Activated naive CD8-positive, alpha-beta T cell (primary cell): Measurements from ENCODE around the gene SMAP1.
"Not testable (repeated sequence)": the region's sequence is repeated elsewhere in the genome, so short reads cannot be mapped to it uniquely, and the experiment has no call there.

Source experiments
- H3K27ac Mint-ChIP-seq: one replicate; pipeline ENCODE4 v1.8.0; 2021; ENCODE audit warnings: mixed read lengths
- H3K27me3 Mint-ChIP-seq: one replicate; pipeline ENCODE4 v1.8.0; 2021; ENCODE audit warnings: mixed read lengths
- H3K36me3 Mint-ChIP-seq: one replicate; pipeline ENCODE4 v1.8.0; 2021; ENCODE audit warnings: mixed read lengths
- H3K4me1 Mint-ChIP-seq: one replicate; pipeline ENCODE4 v1.8.0; 2021; ENCODE audit warnings: low read depth, mixed read lengths
- H3K4me3 Mint-ChIP-seq: one replicate; pipeline ENCODE4 v1.8.0; 2021; ENCODE audit warnings: mild to moderate bottlenecking, mixed read lengths
- H3K9me3 Mint-ChIP-seq: one replicate; pipeline ENCODE4 v1.8.0; 2021; ENCODE audit warnings: low read depth, mixed read lengths

The SMAP1 gene

GRCh38 chr6:70706491-70707123 is 38.9 kb downstream of the SMAP1 start:
- H3K4me1 Mint-ChIP-seq: peaks cover 56% of the 10 kb centered on the region
- H3K36me3 Mint-ChIP-seq: peaks cover 2% of the 10 kb centered on the region
- H3K27ac Mint-ChIP-seq: no peak overlapping the region
- no peaks in the 10 kb centered on the region for H3K27me3 Mint-ChIP-seq
- no peak overlapping the region for H3K4me3 Mint-ChIP-seq
- no peaks in the 10 kb centered on the region for H3K9me3 Mint-ChIP-seq

- no peak overlapping the region for H3K4me3 Mint-ChIP-seq
- H3K4me1 Mint-ChIP-seq: peaks cover 57% of the 10 kb centered on the region
- no peaks in the 10 kb centered on the region for H3K27me3 Mint-ChIP-seq
- H3K36me3 Mint-ChIP-seq: no peaks in the 10 kb centered on the region
- no peaks in the 10 kb centered on the region for H3K9me3 Mint-ChIP-seq
- H3K27ac Mint-ChIP-seq: no peak overlapping the region
Measured at GRCh38 chr6:70707893-70708292, 40.2 kb downstream of the SMAP1 start.

- H3K36me3 Mint-ChIP-seq: peaks cover 2% of the 10 kb centered on the region
- H3K4me1 Mint-ChIP-seq: peaks cover 62% of the 10 kb centered on the region
- no peaks in the 10 kb centered on the region for H3K9me3 Mint-ChIP-seq
- H3K4me3 Mint-ChIP-seq: no peak overlapping the region
- H3K27ac Mint-ChIP-seq: no peak overlapping the region
- H3K27me3 Mint-ChIP-seq: no peaks in the 10 kb centered on the region
Measured at GRCh38 chr6:70708448-70708847, 40.8 kb downstream of the SMAP1 start.

- Mint-ChIP-seq H3K27ac (no peak overlapping the region), H3K4me1 (peaks cover 56% of the 10 kb centered on the region), H3K4me3 (no peak overlapping the region)
Measured at GRCh38 chr6:70709826-70710225, 42.1 kb downstream of the SMAP1 start.

GRCh38 chr6:70714716-70715257 is 47.1 kb downstream of the SMAP1 start:
- H3K4me3 Mint-ChIP-seq: no peak overlapping the region
- no peak overlapping the region for H3K27ac Mint-ChIP-seq
- peaks cover 17% of the 10 kb centered on the region for H3K36me3 Mint-ChIP-seq
- no peaks in the 10 kb centered on the region for H3K27me3 Mint-ChIP-seq
- H3K9me3 Mint-ChIP-seq: peaks cover 4% of the 10 kb centered on the region
- H3K4me1 Mint-ChIP-seq: peaks cover 47% of the 10 kb centered on the region

More at GRCh38 chr6:70709826-70710225, 42.1 kb downstream of the SMAP1 start:
- Mint-ChIP-seq H3K9me3 (peaks cover 4% of the 10 kb centered on the region), H3K36me3 (peaks cover 6% of the 10 kb centered on the region), H3K27me3 (no peaks in the 10 kb centered on the region)

- H3K4me3 Mint-ChIP-seq: no peak overlapping the region
- H3K9me3 Mint-ChIP-seq: peaks cover 4% of the 10 kb centered on the region
- H3K36me3 Mint-ChIP-seq: peaks cover 17% of the 10 kb centered on the region
- peak overlapping the region; percentile 51 for H3K27ac Mint-ChIP-seq
- H3K4me1 Mint-ChIP-seq: peaks cover 49% of the 10 kb centered on the region
- H3K27me3 Mint-ChIP-seq: no peaks in the 10 kb centered on the region
Measured at GRCh38 chr6:70717038-70717801, 49.5 kb downstream of the SMAP1 start.

GRCh38 chr6:70724524-70724923 is 56.8 kb downstream of the SMAP1 start:
- peak overlapping the region; percentile 46 for H3K4me3 Mint-ChIP-seq
- no peaks in the 10 kb centered on the region for H3K27me3 Mint-ChIP-seq
- no peaks in the 10 kb centered on the region for H3K9me3 Mint-ChIP-seq
- H3K36me3 Mint-ChIP-seq: peaks cover 5% of the 10 kb centered on the region
- peak overlapping the region; percentile 72 for H3K27ac Mint-ChIP-seq
- peaks cover 48% of the 10 kb centered on the region for H3K4me1 Mint-ChIP-seq

GRCh38 chr6:70725817-70726415 is 58.2 kb downstream of the SMAP1 start:
- H3K27me3 Mint-ChIP-seq: no peaks in the 10 kb centered on the region
- peak overlapping the region; percentile 64 for H3K27ac Mint-ChIP-seq
- no peak overlapping the region for H3K4me3 Mint-ChIP-seq
- H3K9me3 Mint-ChIP-seq: no peaks in the 10 kb centered on the region
- H3K4me1 Mint-ChIP-seq: peaks cover 53% of the 10 kb centered on the region
- peaks cover 9% of the 10 kb centered on the region for H3K36me3 Mint-ChIP-seq

GRCh38 chr6:70734381-70734780 is 66.7 kb downstream of the SMAP1 start:
- no peak overlapping the region for H3K27ac Mint-ChIP-seq
- H3K9me3 Mint-ChIP-seq: peaks cover 6% of the 10 kb centered on the region
- H3K27me3 Mint-ChIP-seq: no peaks in the 10 kb centered on the region
- H3K4me1 Mint-ChIP-seq: peaks cover 40% of the 10 kb centered on the region
- H3K36me3 Mint-ChIP-seq: peaks cover 36% of the 10 kb centered on the region
- H3K4me3 Mint-ChIP-seq: no peak overlapping the region

GRCh38 chr6:70734979-70735378 is 67.3 kb downstream of the SMAP1 start:
- Mint-ChIP-seq H3K27me3 (no peaks in the 10 kb centered on the region), H3K36me3 (peaks cover 35% of the 10 kb centered on the region), H3K9me3 (peaks cover 6% of the 10 kb centered on the region), H3K27ac (no peak overlapping the region), H3K4me3 (no peak overlapping the region), H3K4me1 (peaks cover 34% of the 10 kb centered on the region)

- peaks cover 30% of the 10 kb centered on the region for H3K4me1 Mint-ChIP-seq
- no peaks in the 10 kb centered on the region for H3K27me3 Mint-ChIP-seq
- H3K4me3 Mint-ChIP-seq: no peak overlapping the region
- peaks cover 35% of the 10 kb centered on the region for H3K36me3 Mint-ChIP-seq
- peaks cover 6% of the 10 kb centered on the region for H3K9me3 Mint-ChIP-seq
- H3K27ac Mint-ChIP-seq: no peak overlapping the region
Measured at GRCh38 chr6:70735513-70735912, 67.8 kb downstream of the SMAP1 start.

GRCh38 chr6:70738028-70738427 is 70.3 kb downstream of the SMAP1 start:
- no peak overlapping the region for H3K4me3 Mint-ChIP-seq
- H3K36me3 Mint-ChIP-seq: peaks cover 50% of the 10 kb centered on the region
- H3K4me1 Mint-ChIP-seq: peaks cover 23% of the 10 kb centered on the region

GRCh38 chr6:70739534-70739933 is 71.9 kb downstream of the SMAP1 start:
- Mint-ChIP-seq H3K4me1 (peaks cover 18% of the 10 kb centered on the region), H3K27ac (no peak overlapping the region), H3K27me3 (no peaks in the 10 kb centered on the region), H3K4me3 (no peak overlapping the region), H3K9me3 (peaks cover 6% of the 10 kb centered on the region), H3K36me3 (peaks cover 47% of the 10 kb centered on the region)

More at GRCh38 chr6:70738028-70738427, 70.3 kb downstream of the SMAP1 start:
- H3K27me3 Mint-ChIP-seq: no peaks in the 10 kb centered on the region
- H3K27ac Mint-ChIP-seq: peak overlapping the region; percentile 10
- H3K9me3 Mint-ChIP-seq: peaks cover 6% of the 10 kb centered on the region

GRCh38 chr6:70740746-70741145 is 73.1 kb downstream of the SMAP1 start:
- not testable (repeated sequence) for H3K4me3 Mint-ChIP-seq, H3K27me3 Mint-ChIP-seq, H3K9me3 Mint-ChIP-seq
- Mint-ChIP-seq H3K36me3 (peaks cover 45% of the 10 kb centered on the region), H3K4me1 (peaks cover 16% of the 10 kb centered on the region), H3K27ac (peak overlapping the region; percentile 28)

- H3K4me3 Mint-ChIP-seq, H3K27me3 Mint-ChIP-seq, H3K27ac Mint-ChIP-seq, H3K9me3 Mint-ChIP-seq: not testable (repeated sequence)
- Mint-ChIP-seq H3K36me3 (peaks cover 45% of the 10 kb centered on the region), H3K4me1 (peaks cover 18% of the 10 kb centered on the region)
Measured at GRCh38 chr6:70742462-70742861, 74.8 kb downstream of the SMAP1 start.
